Measurements from ENCODE around the gene CCDC102B.

- no peak for TF ChIP-seq CTCF (IDR thresholded peaks at IDR 0.05; ENCODE audit: low read depth, low read length, poor library complexity, severe bottlenecking)
- no peak for TF ChIP-seq EZH2phosphoT487 (IDR thresholded peaks at IDR 0.05; ENCODE audit: borderline replicate concordance, low read length)
Measured at GRCh38 chr18:68919900-68920299, 122.0 kb downstream of the CCDC102B start.
